NCI-H2196 treated with DMSO at 0.1 percent for 48 hours (cell line): Measurements from ENCODE around the gene PLD1.

Experiments
- DNase-seq: peaks from one replicate; lab custom pipeline; 2025; ENCODE audit not compliant: unreplicated experiment; lab: John Stamatoyannopoulos, UW

PLD1 gene

GRCh38 chr3:171801738-171802589, 8.3 kb downstream of the PLD1 start:
- DNase-seq = no peak

GRCh38 chr3:171799501-171799900, 10.8 kb downstream of the PLD1 start:
- DNase-seq = no peak

GRCh38 chr3:171797873-171798272, 12.4 kb downstream of the PLD1 start:
- no peak for DNase-seq

- no peak for DNase-seq
Observed at GRCh38 chr3:171797265-171797679, 13.0 kb downstream of the PLD1 start.

- no peak for DNase-seq
Observed at GRCh38 chr3:171796625-171797264, 13.5 kb downstream of the PLD1 start.

GRCh38 chr3:171792531-171792930, 17.8 kb downstream of the PLD1 start:
- DNase-seq = no peak

- no peak for DNase-seq
Observed at GRCh38 chr3:171791692-171792076, 18.6 kb downstream of the PLD1 start.

GRCh38 chr3:171790898-171791691, 19.2 kb downstream of the PLD1 start:
- DNase-seq = no peak

- no peak for DNase-seq
Observed at GRCh38 chr3:171790574-171790897, 19.7 kb downstream of the PLD1 start.

- no peak for DNase-seq
Observed at GRCh38 chr3:171789759-171790505, 20.4 kb downstream of the PLD1 start.

- DNase-seq = no peak
Observed at GRCh38 chr3:171788546-171789351, 21.5 kb downstream of the PLD1 start.

- no peak for DNase-seq
Observed at GRCh38 chr3:171786997-171787396, 23.3 kb downstream of the PLD1 start.

- DNase-seq = no peak
Observed at GRCh38 chr3:171784937-171785336, 25.3 kb downstream of the PLD1 start.

GRCh38 chr3:171784387-171784786, 25.9 kb downstream of the PLD1 start:
- no peak for DNase-seq

GRCh38 chr3:171783626-171784025, 26.7 kb downstream of the PLD1 start:
- DNase-seq = no peak

- no peak for DNase-seq
Observed at GRCh38 chr3:171783086-171783485, 27.2 kb downstream of the PLD1 start.

- DNase-seq = no peak
Observed at GRCh38 chr3:171782617-171783016, 27.7 kb downstream of the PLD1 start.

- no peak for DNase-seq
Observed at GRCh38 chr3:171781711-171782127, 28.6 kb downstream of the PLD1 start.

- no peak for DNase-seq
Observed at GRCh38 chr3:171778493-171778892, 31.8 kb downstream of the PLD1 start.

GRCh38 chr3:171777596-171777995, 32.7 kb downstream of the PLD1 start:
- no peak for DNase-seq
